ENCODE results near the gene TIAM2. TPM values are rescaled to one million over a fixed set of nuclear protein-coding genes. Genes with fewer than 3 reads are reported as not detected.
A peak's percentile ranks its signal among the peaks of the same experiment; 100 is the strongest.

The TIAM2 gene
- total RNA-seq, 2 donors from 2014 or later = 3.1 to 6.6 TPM

GRCh38 chr6:155171747-155172449 is 176.8 kb downstream of the TIAM2 start:
- no peaks in the 10 kb centered on the region for H3K36me3 ChIP-seq (replicated peaks in 1 of 2; ENCODE audit: insufficient read depth in 1 of 2, low read depth in 2 of 2)
- H3K4me1 ChIP-seq = peaks cover 9% of the 10 kb centered on the region
- no peaks in the 10 kb centered on the region for H3K9me3 ChIP-seq
- intact Hi-C loops (cut with DNase I) = no loop called here
- H3K27ac ChIP-seq = no peak overlapping the region
- no peak overlapping the region for H3K4me3 ChIP-seq
- DNase-seq (no peak), ATAC-seq (no peak)
- WGBS, 2 donors = 43 to 56% methylated on average over 5 to 7 of the region's 7 CpGs
- TF ChIP-seq POLR2A (IDR thresholded peaks at IDR 0.05) = no peak
- TF ChIP-seq CTCF (IDR thresholded peaks at IDR 0.05) = no peak
- H3K27me3 ChIP-seq = no peaks in the 10 kb centered on the region

GRCh38 chr6:155173488-155173887 is 178.4 kb downstream of the TIAM2 start:
- H3K9me3 ChIP-seq = no peaks in the 10 kb centered on the region
- TF ChIP-seq CTCF (IDR thresholded peaks at IDR 0.05) (no peak), POLR2A (IDR thresholded peaks at IDR 0.05) (no peak)
- H3K27ac ChIP-seq = no peak overlapping the region
- peaks cover 9% of the 10 kb centered on the region for H3K4me1 ChIP-seq
- DNase-seq = no peak
- intact Hi-C loops (cut with DNase I) = no loop called here
- no peaks in the 10 kb centered on the region for H3K36me3 ChIP-seq (replicated peaks in 1 of 2; ENCODE audit: insufficient read depth in 1 of 2, low read depth in 2 of 2)
- ATAC-seq = no peak
- WGBS, 2 donors = 63% methylated on average over 5 of the region's 5 CpGs
- H3K27me3 ChIP-seq = no peaks in the 10 kb centered on the region
- no peak overlapping the region for H3K4me3 ChIP-seq

GRCh38 chr6:155174576-155175211 is 179.6 kb downstream of the TIAM2 start:
- intact Hi-C loops (cut with DNase I) = no loop called here
- no peaks in the 10 kb centered on the region for H3K27me3 ChIP-seq
- TF ChIP-seq POLR2A (IDR thresholded peaks at IDR 0.05) (no peak), CTCF (IDR thresholded peaks at IDR 0.05) (peak in 6 of 7 experiments; percentile 26 to 70 (median 58))
- no peak overlapping the region for H3K4me3 ChIP-seq
- WGBS, 2 donors = 21 to 25% methylated on average over 8 to 12 of the region's 12 CpGs
- H3K36me3 ChIP-seq (replicated peaks in 1 of 2; ENCODE audit: insufficient read depth in 1 of 2, low read depth in 2 of 2) = no peaks in the 10 kb centered on the region
- ATAC-seq (peak; percentile 86), DNase-seq (peak; percentile 50 to 82 (median 60))
- no peak overlapping the region for H3K27ac ChIP-seq
- no peaks in the 10 kb centered on the region for H3K9me3 ChIP-seq
- peaks cover 9% of the 10 kb centered on the region for H3K4me1 ChIP-seq

- Histone ChIP-seq H3K27me3 (no peaks in the 10 kb centered on the region), H3K27ac (no peak overlapping the region), H3K36me3 (replicated peaks in 1 of 2; ENCODE audit: insufficient read depth in 1 of 2, low read depth in 2 of 2) (no peaks in the 10 kb centered on the region), H3K4me1 (no peaks in the 10 kb centered on the region), H3K9me3 (no peaks in the 10 kb centered on the region), H3K4me3 (no peak overlapping the region)
- ATAC-seq (no peak), DNase-seq (peak; percentile 26 to 64 (median 43))
- WGBS, 2 donors = 76 to 80% methylated on average over 4 of the region's 4 CpGs
- intact Hi-C loops (cut with DNase I) = no loop called here
- TF ChIP-seq POLR2A (IDR thresholded peaks at IDR 0.05) (no peak), CTCF (IDR thresholded peaks at IDR 0.05) (peak in 6 of 7 experiments; percentile 43 to 67 (median 56))
Measured at GRCh38 chr6:155177363-155177961, 182.3 kb downstream of the TIAM2 start.
